ENCODE results near the gene BICD2.
"Not testable (repeated sequence)": the region's sequence is repeated elsewhere in the genome, so short reads cannot be mapped to it uniquely, and the experiment has no call there.

Gene BICD2

DNA sequence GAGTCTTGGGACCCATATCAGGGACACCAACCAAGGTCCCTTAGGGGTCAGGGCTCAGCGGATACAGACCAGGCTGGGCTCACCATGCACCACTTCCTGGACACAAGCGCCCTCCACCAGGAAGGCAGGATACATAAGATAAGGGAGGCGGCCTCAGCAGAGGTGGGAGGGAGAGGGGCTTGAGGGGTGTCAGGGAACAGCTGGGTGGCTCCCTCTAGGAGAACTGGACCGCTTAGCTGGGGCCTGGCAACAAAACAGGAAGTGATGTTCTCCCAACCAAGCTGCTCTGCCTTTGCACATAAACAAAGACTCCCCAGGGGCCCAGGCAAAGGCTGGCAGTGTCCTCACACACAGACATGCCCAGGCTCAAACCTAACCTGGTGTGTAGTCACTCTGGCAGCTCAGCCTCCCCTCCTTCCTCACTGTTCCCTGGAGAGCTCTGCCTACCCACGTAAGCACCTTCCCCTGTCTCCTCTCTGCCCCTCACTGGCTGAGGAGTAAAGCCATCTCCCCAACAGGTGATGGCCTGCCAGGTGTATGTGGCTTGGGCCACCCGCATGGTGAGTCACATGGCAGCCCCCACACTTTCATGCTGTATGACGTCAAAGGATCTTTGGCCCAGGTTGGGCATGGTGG is 5.8 kb upstream of the BICD2 start:
- no peak for DNase-seq

DNA sequence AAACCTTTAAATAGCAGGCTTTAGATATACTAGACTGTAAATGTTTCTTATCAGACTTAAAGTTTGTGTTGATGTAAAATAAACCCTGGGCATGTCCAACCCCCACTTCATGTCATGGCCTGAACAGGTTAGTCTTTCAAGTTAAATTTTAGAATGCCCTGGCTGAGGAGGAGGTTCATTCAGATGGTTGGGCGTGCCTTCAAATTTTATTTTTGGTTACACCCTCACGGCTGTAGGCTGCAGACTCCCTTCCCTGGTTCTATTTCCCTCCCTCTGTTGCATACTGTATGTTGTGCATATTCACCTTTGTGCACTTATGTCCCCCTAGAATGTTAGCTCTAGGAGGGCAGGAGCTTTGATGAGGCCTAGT is 5.3 kb upstream of the BICD2 start:
- no peak for DNase-seq

GRCh38 chr9:92769286-92769685 is 4.7 kb upstream of the BICD2 start:
- DNase-seq: no peak

DNA sequence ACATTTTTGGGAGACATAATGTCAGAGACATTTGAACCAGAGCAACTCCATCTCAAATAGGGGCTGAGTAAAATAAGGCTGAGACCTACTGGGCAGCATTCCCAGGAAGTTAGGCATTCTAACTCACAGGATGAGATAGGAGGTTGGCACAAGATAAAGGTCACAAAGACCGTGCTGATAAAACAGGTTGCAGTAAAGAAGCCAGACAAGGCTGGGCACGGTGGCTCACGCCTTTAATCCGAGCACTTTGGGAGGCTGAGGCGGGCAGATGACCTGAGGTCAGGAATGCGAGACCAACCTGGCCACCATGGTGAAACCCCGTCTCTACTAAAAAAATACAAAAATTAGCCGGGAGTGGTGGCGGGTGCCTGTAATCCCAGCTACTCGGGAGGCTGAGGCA is 4.2 kb upstream of the BICD2 start:
- not testable (repeated sequence) for DNase-seq

- DNase-seq: no peak
Measured at GRCh38 chr9:92767066-92768054, 2.7 kb upstream of the BICD2 start.

DNA sequence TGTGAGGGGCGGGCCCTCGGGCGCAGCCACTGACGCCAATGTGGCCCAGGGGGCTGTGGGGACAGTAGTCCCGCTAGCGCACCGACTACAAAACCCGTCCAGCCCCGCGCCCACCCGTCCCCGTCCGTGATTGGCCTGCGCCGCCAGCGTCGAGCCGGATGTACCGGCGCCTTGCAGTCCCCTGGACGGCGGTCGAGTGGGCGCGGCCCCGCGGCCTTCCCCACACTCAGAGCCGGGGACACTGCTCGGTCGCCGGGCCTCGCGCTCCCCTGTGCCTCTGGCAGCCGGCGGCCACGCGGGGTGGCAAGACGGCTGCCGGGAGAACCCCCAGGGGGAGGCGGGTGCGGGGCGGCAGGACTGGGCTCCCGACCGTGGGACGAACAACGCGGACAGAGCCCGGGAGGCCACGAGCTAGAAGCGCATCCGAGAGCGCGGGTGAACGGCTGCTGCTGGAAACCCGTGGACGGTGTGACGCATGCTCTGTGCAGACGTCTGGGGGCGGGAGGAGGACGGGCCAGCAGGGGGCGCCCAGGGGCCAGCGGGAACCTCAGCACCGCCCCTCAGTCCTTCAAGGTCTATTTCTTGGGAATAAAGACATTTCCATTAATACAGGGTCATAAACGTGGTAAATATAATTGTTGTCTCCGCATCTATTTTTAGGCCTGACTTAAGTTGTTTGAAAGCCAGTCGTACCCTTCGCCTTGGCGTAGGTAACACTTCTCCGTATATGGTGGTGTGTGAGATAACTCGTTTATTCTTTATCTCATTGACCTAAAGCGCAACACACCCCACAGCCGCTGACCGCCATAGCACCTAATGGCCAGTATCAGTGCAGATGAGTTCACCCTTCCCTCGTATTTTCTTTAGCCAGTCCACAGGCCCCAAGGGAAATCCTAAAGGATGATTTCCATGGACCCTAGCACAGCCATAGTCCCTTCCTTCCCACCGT is 629 bp upstream of the BICD2 start:
- DNase-seq: peak; percentile 99

GRCh38 chr9:92763721-92764380 is 782 bp downstream of the BICD2 start:
- peak; percentile 34 for DNase-seq

DNA sequence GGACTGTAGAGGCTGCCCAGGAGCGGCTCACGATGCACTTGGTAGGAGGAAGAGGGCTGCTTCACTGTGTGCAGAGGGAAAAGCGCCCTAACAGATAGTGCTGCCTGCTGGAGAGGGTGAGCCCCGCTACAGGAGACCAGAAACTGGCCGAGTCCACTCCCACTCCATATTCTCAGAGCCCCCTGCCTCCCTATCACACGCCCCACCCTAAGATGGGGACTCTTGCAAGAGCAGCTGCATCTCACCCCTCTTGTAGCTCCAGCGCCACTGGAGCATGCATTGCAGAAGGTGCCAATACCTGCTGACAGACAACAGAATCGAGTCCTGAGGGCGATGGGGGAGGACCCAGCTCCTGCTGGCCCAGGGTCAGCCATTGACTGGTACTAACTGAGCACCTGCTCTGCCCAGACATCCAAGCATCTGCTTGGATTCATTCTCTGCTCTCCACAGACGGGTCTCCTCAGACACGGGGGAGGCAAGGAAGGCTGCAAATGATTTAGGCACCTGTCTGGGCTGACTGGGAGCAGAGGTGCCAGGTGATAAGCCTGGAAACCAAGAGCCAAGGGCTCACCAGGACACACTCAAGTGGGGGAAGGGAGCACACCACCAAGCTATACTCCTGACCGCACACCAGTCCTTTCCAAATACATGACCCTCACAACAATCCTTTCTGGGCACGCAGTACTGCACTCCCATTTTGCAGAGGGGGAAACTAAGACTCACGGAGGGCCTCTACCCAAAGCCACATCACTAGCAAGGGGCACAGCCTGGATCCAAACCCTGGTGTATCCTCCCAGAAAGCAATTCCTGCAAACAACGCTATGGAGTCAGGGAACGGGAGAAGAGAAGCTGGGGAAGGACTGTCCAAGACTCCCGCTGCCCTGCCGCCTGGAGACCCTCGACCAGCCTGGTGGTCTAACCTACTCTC is 1.6 kb downstream of the BICD2 start:
- no peak for DNase-seq

GRCh38 chr9:92762196-92762595 is 2.4 kb downstream of the BICD2 start:
- DNase-seq: no peak

GRCh38 chr9:92761686-92762085 is 2.9 kb downstream of the BICD2 start:
- DNase-seq: no peak

GRCh38 chr9:92760494-92760893 is 4.1 kb downstream of the BICD2 start:
- DNase-seq: no peak

DNA sequence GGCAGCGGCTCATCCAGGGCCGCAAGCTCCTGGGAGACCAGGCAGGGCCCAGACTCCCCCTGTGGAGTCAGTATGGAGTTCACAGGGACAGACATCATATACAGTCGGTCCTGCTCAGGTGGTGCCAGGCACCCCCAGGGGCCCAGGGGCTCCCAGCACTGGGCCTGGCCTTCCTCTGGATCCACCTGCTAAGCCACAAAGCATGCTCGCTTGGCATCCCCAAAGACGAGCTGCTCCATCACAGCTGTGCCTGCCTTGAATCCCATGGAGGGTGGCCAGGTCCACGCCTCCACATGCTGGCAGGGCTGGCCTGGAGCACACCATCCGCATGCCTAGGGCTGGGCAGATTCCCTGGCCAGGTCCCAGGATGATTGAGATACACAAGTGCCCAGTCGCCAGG is 4.6 kb downstream of the BICD2 start:
- DNase-seq: no peak

GRCh38 chr9:92759446-92759845 is 5.2 kb downstream of the BICD2 start:
- DNase-seq: no peak

DNA sequence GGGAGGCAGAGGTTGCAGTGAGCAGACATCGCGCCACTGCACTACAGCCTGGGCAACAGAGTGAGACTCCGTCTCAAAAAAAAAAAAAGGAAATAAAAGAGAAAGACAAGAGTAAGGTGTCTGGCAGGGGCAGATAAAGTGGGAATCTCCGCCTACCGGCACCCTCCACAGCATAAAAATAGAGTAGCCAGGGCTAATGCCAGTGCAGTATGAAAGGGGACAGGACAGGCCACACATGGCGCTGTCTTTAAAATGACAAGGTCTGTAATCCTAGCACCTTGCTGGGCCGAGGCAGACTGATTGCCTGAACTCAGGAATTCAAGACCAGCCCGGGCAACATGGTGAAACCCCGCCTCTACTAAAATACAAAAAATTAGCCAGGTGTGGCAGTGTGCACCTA is 7.8 kb downstream of the BICD2 start:
- no peak for DNase-seq

DNA sequence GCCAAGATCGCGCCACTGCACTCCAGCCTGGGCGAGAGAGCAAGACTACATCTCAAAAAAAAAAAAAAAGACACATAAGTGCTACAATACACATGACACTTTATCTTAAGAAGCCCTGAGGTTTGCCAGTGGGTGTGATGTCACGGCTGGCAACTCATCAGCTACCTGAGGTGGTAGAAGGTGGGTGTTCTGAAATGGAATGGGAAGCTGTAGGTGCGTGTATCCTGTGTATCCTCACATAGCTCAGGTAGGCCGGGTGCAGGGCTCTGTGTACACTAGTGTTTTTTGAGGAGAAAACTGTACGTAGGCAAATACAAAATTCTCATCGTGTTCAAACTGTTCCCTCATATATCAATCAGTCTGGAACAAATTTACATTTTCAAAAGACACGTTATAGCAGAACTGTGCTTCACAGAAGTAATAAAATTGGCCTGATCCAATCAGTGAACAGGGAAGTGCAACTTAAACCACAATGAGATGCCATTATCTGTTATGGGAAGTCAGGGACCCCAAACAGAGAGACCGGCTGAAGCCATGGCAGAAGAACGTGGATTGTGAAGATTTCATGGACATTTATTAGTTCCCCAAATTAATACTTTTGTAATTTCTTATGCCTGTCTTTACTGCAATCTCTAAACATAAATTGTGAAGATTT is 10.4 kb downstream of the BICD2 start:
- no peak for DNase-seq

DNA sequence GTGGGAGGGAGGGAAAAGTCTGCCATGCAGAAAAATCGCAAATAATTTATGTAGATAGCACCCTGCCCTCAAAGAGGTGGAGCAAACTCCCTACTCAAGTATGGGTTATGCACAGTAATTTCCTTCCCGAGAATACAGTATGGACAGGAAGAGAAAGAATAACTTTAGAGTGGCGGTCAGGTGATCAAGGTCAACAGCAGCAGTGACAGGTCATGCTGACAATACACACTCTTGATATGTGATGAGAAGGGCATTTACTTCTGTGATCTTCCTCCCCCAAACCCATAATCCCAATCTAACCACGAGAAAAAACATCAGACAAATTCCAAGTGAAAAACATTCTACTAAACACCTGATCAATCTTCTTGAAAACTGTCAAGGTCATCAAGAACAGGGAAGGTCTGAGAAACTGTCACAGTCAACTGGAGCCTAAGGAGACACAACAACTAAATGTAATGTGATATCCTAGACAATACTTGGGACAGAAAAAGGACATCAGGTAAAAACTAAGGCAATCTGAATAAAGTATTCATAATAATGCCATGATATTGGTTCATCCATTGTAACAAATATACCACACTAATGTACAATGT is 11.7 kb downstream of the BICD2 start:
- peak; percentile 21 for DNase-seq

GRCh38 chr9:92749934-92750315 is 14.7 kb downstream of the BICD2 start:
- no peak for DNase-seq

- DNase-seq: no peak
Measured at GRCh38 chr9:92749071-92749933, 15.3 kb downstream of the BICD2 start.

GRCh38 chr9:92748233-92748497 is 16.5 kb downstream of the BICD2 start:
- no peak for DNase-seq
